COLO668 (cell line): ENCODE results near the gene NUMA1.

Experiments used
- DNase-seq: peaks from one replicate; lab custom pipeline; 2025; ENCODE audit not compliant: unreplicated experiment; lab: John Stamatoyannopoulos, UW

NUMA1 gene

DNA sequence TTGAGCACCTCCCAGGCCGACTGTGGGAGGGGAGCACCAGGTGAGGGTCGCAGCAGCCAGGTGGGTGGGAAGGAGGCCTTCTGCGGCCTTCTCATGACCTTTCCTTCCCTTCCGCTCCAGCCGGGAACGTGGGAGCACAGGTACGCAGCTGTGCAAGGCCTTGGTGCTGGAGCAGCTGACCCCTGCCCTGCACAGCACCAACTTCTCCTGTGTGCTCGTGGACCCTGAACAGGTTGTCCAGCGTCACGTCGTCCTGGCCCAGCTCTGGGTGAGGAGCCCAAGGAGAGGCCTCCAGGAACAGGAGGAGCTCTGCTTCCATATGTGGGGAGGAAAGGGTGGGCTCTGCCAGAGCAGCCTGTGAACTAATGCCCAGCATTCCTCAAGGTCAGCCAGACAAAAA, 79.1 kb downstream of the NUMA1 start:
- no peak for DNase-seq

DNA sequence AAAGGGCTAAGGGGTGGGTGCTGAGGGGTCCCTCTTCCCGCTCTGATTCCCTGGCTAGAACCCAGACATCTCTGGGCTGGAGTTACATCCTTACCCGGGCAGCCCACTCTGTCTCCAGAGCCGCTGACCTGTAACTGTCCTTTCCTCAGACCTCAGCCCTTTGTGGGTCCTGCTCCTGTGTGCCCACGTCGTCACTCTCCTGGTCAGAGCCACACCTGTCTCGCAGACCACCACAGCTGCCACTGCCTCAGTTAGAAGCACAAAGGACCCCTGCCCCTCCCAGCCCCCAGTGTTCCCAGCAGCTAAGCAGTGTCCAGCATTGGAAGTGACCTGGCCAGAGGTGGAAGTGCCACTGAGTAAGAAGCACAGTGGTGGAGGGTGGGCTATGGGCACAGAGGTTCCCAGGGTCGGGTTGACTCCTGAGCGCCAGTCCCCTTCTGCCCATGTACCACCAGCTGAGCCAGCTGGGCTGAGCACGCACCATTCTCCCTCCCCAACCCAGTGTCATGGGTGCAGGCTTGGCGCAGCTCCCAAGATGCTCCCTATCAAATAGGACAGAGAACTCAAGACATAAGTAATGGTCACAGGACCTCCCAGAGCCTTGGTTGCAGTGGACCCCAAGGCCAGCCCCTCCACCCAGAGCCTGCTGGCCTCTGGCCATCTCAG, 80.0 kb downstream of the NUMA1 start:
- DNase-seq, result no peak

DNA sequence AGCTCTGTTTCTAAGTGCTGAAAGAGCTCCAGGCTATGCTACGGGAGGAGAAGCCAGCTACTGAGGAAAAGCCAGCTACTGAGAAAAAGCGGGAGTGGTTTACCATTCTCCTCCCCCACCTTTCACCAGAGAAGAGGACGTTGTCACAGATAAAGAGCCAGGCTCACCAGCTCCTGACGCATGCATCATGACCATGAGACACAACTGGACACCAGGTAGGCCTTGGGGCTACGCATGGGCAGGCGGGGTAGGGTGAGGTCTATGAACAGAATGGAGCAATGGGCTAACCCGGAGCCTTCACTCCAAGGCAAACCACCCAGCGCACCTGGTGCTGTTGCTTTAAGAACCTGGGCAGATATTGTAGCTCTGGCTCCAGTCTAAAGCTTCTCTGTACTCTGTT, 80.5 kb downstream of the NUMA1 start:
- DNase-seq, result no peak

DNA sequence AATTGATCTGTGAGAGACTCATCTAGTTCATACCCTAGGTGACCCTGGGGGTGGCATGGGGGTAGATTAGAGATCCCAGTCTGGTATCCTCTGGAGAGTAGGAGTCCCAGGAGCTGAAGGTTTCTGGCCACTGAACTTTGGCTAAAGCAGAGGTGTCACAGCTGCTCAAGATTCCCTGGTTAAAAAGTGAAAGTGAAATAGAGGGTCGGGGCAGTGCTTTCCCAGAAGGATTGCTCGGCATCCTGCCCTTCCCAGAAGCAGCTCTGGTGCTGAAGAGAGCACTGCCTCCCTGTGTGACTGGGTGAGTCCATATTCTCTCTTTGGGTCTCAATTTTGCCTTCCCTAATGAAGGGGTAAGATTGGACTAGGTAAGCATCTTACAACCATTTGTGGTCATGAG, 81.0 kb downstream of the NUMA1 start:
- DNase-seq, result no peak

DNA sequence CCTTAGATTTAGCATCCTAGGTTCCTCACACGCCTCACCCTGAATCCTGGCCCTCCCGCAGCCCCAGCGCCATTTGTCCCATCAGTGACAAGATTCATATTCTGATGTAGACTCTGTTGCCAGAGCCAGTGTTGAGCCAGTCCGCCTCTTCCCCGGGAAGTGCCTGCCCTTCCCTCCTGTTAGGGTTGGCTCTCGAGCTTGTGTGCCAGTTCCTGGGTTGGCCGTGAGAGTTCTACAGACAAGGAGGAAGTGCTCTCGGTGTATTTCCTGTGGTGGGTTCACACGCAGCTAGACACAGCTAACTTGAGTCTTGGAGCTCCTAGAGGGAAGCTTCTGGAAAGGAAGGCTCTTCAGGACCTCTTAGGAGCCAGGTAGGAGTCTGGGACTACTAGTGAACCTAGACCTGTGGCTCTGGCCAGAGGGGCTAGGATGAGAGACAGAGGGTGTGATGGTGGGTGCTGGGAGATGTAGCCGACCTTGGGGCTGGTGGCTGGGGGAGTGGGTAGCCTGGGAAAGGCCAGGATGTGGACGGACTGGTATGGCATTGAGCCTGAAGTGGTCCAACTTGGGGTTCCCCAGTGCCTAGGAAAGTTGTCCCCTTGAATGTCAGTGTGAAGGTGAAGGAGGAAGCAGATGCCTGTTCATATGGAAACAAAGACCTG, 81.6 kb downstream of the NUMA1 start, which contains the start of gene IL18BP:
Gene IL18BP (plus strand): TSS at position 261 of the 662 bp plus-strand sequence. CDS start 1,076 bp downstream, outside the sequence.
- DNase-seq, result no peak

DNA sequence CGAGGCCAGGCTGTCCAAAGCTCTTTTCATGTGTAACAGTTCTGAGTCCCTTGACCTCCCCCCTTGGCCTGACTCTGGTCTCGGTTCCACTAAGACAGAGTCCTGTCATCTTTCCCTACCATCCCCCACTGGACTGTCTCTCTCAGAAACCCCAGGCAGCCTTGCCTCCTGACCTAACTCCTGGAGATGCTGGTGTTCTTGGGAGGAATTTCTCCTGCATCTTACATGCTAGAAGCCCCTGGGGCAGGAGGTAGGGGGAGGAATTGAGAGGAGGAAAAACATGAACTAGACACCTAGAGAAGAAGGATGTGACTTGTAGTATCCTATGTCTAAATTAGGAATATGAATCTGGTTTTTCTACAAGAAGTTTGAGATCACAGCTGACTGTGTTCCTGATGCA, 82.3 kb downstream of the NUMA1 start:
- no peak for DNase-seq

DNA sequence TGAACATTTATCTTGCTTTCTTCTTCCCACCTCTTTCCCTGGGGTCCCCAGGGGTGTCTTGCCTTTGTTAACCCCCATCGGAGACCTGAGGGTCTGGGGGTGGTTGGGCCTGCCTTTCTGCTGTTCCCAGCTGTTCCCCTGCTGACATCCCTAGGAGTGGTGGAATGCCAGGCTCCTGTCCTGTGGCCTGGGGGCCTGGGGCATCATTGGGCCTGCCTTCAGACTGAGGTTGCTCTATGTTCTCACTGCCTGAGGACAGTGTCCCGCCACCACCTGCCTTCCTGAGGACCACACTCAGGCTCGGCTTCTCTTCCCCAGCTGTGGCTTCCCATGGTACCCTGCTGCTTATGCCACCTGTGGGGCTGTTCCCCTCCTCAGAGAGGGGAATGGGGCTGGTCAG, 82.7 kb downstream of the NUMA1 start:
- no peak for DNase-seq

DNA sequence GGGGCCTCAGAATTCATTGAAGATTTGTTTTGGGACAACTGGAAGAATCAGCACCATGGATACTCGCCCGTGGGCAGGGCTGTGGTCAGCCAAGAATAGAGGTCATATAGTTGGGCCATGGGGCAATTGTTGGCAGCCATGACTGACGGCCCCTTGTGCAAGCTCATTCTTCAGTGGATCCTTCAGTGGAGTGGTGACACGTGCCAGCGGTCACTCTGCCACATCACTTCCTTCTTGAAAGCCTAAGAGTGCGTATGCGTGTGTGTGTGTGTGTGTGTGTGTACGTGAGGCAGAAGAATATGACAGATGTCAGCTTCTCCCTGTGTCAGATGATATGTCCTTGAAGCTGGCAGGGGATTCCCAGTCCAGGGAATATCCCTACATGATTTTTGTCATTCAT, 83.4 kb downstream of the NUMA1 start:
- DNase-seq, result no peak

DNA sequence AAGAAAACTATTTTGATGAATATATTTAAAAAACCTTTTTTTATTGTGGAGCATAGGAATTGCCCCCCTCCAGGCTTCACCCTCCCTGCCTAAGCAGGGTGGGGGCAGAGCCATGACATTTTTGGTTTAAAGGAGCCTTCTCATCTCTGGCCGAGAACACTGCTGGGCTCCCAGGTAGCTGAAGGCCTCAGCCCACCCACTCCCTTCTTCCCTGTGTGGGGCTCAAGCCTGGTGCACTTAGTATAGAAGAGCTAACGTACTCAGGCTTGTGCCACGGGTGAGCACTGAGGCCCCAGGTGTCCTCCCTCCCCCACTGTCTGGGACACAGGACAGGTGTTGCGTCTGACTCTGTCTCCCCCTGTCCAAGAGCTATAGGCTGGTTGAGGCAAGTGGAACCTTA, 83.8 kb downstream of the NUMA1 start:
- no peak for DNase-seq

DNA sequence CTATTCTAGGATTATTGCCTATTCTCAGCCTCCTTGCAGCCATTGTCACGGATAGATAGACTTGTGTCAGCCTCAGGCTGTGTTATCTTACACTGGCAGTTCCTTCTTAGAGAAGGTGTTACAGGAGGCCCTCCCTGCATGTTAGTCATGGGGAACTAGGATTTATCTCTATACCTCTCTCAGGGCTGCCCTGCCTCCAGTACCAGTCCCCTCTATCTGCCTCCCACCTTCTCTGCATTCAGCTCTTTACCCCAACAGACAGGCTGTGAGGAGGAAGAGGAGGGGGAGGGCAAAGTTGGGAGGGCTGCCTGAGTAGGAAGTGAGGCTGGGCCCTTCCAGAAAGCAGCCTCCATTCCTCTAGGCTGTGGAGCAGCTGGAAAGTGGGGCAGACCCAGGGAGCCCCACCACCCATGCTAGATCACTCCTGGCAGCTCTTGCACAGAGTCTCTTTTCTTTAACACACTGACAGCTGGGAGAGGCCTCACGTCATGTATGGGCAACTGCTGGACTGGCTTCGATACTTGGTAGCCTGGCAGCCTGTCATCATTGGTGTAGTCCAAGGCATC, 84.5 kb downstream of the NUMA1 start:
- no peak for DNase-seq

DNA sequence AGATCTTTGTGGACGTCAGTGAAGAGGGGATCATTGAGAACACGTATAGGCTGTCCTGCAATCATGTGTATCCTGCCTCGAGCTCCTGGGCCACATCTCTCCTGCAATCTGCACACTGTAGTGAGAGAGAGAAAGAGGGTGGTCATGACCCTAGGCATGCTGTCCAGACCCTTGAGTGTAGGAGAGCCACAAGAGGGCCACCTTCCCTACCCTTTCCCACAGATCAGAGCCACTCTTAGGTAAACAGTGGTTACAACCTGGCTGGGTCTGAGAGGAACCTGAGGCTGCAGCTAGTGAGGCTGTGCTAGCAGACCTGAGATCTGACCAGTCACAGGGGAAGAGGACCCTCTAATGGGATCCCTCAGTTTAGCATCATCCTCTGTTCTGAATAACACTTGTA, 85.6 kb downstream of the NUMA1 start:
- no peak for DNase-seq

DNA sequence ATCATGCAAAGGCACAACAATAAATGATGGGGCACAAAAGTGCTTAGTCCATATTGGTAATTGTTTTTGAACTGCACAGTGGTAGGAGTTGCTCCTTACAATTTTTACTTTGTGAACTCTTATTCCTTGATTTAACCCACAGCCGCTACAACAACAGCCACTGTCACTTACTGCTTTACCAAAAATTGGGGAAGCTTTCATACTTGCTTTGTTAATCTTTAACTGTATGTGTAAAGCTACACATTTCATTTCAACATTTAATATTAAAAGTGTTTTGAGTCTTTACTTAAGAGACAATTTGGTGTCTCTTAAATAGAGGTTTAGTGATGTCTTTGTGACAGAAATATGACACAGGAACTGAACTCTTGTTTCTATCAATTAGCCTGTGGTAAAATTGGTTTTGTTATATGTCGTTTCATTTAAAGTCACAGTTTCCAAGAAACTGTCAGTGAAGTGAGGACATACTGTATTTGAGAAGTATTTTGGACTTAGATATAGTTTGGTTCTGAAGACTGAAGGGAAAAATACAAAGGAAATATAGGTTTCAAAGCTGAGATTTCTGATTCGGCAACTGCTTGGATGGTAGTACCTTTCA, 88.1 kb downstream of the NUMA1 start:
- DNase-seq, result no peak

DNA sequence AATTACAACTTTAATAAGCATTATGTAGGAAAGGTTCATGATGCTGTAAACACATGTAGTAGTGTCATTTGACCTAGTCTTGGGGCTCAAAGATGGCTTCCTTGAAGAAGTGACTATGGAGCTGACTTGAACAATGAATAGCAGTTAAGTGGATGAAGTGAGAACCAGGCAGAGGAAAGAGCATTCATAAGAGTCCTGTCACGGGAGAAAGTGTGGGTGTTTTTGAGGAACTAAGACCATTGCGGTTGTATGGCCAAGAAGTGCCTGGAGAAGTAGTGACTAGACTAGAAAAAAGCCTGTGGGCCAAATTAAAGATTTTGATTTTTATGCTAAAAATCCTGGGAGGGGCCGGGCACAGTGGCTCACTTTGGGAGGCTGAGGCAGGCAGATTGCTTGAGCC, 88.8 kb downstream of the NUMA1 start:
- no peak for DNase-seq

DNA sequence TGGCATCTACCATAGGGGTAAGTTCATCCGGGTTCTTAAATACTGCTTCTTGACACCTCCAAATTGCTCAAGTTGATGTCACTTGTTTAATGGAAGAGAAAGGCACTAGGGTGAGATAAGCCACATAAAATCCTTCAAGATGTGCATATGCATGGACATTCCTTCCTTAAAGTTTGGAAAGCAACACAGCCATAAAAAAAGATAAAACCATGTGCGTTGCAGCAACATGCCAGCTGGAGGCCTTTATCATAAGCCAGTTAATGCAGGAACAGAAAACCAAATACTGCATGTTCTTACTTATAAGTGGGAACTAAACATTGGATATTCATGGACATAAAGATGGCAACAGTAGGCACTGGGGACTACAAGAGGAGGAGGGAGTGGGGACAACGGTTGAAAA, 89.6 kb downstream of the NUMA1 start:
- DNase-seq, result no peak

DNA sequence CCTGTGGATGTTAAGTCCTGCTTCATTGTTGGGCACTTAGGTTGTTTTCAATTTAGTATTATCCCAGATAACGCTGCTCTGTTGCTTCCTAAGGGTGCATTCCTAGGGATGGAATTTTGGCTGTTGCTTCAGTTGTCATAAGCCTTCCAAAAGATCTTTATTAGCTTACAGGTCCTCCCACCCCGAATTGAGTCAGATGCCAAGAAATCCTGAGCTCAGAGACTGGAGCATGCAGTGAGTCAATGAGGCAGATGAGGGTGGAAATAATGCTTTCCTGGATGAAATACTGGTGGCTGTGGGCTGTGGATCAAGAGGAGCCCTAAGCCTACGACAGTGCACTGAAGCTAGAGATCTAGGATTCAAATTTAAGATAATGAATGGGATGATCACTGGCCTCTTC, 92.3 kb downstream of the NUMA1 start:
- no peak for DNase-seq

DNA sequence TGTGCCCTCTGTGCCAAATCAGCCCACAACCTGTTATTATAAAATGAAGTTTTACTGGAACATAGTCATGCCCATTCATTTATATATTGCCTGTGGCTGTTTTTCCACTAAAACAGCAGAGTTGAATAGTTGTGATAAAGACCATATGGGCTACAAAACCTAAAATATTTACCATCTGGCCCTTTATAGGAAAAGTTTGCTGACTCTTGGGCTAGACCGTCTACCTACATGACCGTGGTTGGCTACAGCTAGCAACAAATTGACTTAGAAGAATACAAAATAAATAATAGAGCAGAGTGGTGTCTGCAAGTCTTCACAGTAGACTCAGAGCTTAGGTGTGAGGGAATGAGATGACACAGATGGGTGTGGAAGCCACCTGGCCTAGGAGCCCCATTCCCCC, 92.8 kb downstream of the NUMA1 start:
- DNase-seq, result no peak

DNA sequence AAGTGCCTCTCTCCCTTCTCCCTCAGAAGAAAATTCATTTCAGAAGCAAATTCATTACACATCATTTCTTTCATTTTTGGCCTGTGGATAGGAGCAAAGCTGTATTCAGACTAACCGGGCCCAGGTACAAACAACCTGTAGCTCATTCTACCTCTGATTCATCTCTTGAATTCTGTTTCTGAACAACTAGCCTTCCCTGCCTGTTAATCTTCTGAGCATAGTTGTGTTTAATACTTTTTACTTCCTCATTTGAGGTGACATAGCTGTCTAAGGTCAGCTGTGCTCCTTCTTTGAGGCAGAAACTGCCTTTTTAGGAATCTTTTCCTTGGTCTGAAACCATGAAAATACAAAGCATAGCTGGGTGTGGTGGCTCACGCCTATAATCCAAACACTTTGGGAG, 94.2 kb downstream of the NUMA1 start:
- no peak for DNase-seq

DNA sequence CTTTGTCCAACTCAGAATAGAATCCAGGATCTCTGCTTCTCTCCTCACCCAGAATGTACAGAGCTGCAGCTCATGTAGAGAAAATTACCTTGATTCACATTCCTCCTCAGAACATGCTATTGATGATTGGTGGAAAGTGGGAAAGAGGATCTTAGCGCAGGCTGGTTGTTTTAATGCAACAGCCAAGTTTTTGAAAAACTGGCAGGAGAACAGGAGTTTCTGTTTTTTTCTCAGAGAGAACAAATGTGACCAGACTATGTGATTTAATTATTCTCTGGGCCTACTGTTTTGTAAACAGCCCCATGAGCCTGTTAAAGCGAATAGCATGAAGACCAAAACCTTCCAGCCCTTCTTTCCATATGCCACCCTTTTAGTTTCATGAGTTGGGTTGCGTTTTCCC, 100.7 kb downstream of the NUMA1 start:
- no peak for DNase-seq

DNA sequence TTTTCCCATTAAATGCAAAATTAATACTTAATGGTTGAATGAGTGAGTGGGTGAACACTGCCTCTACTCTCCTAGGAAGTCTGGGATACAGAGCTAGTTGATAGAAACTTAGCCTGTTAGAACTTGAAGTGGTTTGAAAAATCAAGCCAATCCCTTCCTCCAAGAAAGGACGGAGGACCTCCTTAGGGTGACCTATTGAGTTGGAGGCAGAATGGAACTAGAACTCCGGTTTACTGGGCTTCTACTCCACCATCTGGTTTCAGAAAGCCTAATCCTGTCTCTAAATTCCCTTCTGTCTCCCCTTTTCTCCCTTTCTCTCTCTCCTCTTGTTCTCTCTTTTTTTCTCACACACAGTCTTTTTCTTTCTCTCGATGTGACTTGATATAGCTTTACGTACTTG, 101.2 kb downstream of the NUMA1 start:
- no peak for DNase-seq

DNA sequence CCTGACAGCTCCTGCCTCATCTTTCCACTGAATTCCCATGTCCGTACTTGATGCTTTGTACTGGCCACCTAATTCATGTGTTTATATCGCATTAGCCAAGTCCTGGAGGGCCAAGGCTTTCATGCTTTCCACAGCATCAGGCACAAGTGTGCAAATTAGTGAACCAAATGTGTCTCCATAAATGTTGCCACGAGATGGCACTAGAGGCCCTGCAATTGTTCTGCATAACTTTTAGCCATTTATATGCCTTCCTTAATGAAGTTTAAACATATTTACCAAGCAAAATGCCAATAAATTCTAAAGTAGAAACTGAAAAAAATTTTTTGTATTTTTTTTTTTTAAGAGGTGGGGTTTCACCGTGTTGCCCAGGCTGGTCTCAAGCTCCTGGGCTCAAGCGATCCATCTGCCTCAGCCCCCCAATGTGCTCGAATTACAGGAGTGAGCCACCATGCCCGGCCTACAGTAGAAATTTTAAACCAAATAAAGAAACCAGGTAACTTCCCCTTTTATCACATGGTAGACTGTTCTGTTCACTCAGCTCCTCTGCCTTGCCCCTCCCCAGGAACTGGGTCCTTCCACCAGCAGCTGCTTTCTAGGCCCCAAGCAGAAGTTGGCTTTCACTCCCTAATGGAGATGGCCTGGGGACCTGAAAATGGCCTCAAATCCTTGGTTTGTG, 102.5 kb downstream of the NUMA1 start:
- peak; percentile 20 for DNase-seq

DNA sequence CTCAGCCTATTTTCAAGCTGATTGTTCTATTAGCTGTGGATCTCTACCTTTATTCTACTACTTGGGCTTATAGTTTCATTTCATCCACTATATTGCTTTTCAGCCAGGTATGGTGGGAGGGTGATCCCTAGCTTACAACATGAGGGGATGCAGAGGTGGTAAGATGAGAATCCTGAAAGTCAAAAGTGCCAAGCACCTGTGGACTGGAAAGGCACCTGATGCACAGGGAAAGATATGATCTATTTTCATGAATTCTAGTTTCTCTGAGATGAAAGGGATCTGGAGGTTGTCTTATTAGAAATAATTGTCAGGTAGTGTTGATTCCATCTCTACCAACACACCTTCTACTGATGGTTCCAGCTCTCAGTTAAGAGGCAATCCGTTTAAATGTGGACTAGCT, 103.3 kb downstream of the NUMA1 start:
- no peak for DNase-seq

DNA sequence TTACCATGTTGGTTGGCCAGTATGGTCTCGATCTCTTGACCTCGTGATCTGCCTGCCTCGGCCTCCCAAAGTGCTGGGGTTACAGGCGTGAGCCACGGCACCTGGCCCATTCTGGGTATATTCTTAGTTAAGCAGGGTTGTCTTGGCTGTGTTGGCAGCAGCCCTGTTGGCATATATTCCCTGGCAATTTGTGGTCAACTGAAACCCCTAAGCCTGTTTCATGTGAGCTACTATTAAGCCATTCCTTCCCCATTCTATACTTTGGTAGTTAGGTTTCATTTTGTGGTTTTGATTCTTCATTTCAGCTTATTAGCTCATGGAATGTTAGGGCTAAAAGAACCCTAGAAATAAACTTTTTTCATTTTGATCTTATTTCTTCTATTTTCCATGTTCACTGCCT, 103.8 kb downstream of the NUMA1 start:
- no peak for DNase-seq
